Colonic mucosa (tissue), 4 donors: Measurements from ENCODE around the gene SOBP. TPM values are rescaled to one million over a fixed set of nuclear protein-coding genes. Genes with fewer than 3 reads are reported as not detected.

Experiments used
- DNase-seq: peaks from one replicate; pipeline ENCODE4 v3.0.0-alpha.2; 2020
- H3K27ac ChIP-seq: fragments of 200-600 bp; one replicate; pipeline ENCODE4 v1.8.0; 2021
- H3K27me3 ChIP-seq: fragments of 200-600 bp; one replicate; pipeline ENCODE4 v1.8.0; 2021
- H3K36me3 ChIP-seq: fragments of 200-600 bp; one replicate; pipeline ENCODE4 v1.8.0; 2021
- H3K4me1 ChIP-seq: fragments of 200-600 bp; one replicate; pipeline ENCODE4 v1.8.0; 2021; ENCODE audit warnings: mild to moderate bottlenecking
- H3K4me3 ChIP-seq: fragments of 200-600 bp; one replicate; pipeline ENCODE4 v1.8.0; 2021
- H3K9ac ChIP-seq, 2 donors: one replicate each; pipeline ENCODE4 v1.7.0; 2013; ENCODE audit warnings: control low read depth in 2 of 2, low read depth in 2 of 2, low read length in 2 of 2
- H3K9me3 ChIP-seq: fragments of 200-600 bp; one replicate; pipeline ENCODE4 v1.8.0; 2021
- CTCF ChIP-seq: fragments of 200-600 bp; IDR thresholded peaks from one replicate; pipeline ENCODE4 v1.8.0; 2022; ENCODE audit warnings: antibody characterized with exemption, mild to moderate bottlenecking
- intact Hi-C: fragments of 100-400 bp; cut with DNase I; formaldehyde crosslinking; loops from one replicate; pipeline ENCODE4 v1.14.1; 2022
- total RNA-seq, 2 donors: library from RNA; stranded (reverse); fragmentation: NEBNext Ultra II Directional in 1 of 2; extraction: Animal tissue kit (Norgen Biotek cat#: 25700) in 1 of 2; gene quantifications; one replicate each; pipeline ENCODE4 v1.2.1, GENCODE V29; 2021
- donor health status: healthy.
- donor health status: DM: no; HTN: no; CAD: no.
- donor health status: DM: no; HTN: no; CAD: no.

The SOBP gene
- total RNA-seq, 2 donors from 2014 or later = 0.67 to 3.4 TPM

DNA sequence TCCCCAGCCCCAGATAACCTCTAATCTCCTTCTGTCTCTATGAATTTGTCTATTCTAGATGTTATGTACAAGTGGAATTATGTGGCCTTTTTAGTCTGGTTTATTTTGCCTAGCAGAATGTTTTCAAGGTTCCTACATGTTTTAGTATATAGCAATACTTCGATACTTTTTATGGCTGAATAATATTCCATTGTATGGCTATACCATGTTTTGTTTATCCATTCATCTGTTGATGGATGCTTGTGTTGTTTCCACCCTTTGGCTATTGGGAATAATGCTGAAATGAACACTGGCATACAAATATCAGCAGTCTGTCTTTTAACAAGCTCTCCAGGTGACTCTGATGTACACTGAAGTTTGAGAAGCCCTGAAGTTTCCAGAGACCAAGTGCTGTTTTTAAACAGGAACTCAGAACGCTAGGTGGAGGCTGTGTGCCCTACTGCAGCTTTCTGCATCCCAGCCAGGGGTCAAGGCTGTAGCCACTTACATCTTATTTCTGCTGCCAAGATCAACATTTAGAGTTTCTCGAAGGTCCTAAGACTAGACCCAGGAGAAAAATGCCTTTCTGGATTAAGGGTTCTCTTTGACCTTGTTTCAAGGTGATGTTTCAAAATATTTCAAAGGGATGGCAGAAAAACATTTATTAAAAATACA lies 123.0 kb downstream of the SOBP start:
- no peak for TF ChIP-seq CTCF
- intact Hi-C loops = no loop called here
- Histone ChIP-seq H3K4me1 (no peaks in the 10 kb centered on the region), H3K27ac (no peak overlapping the region), H3K9ac (no peak overlapping the region), H3K4me3 (no peak overlapping the region), H3K27me3 (no peaks in the 10 kb centered on the region), H3K9me3 (no peaks in the 10 kb centered on the region), H3K36me3 (no peaks in the 10 kb centered on the region)
- DNase-seq = no peak

DNA sequence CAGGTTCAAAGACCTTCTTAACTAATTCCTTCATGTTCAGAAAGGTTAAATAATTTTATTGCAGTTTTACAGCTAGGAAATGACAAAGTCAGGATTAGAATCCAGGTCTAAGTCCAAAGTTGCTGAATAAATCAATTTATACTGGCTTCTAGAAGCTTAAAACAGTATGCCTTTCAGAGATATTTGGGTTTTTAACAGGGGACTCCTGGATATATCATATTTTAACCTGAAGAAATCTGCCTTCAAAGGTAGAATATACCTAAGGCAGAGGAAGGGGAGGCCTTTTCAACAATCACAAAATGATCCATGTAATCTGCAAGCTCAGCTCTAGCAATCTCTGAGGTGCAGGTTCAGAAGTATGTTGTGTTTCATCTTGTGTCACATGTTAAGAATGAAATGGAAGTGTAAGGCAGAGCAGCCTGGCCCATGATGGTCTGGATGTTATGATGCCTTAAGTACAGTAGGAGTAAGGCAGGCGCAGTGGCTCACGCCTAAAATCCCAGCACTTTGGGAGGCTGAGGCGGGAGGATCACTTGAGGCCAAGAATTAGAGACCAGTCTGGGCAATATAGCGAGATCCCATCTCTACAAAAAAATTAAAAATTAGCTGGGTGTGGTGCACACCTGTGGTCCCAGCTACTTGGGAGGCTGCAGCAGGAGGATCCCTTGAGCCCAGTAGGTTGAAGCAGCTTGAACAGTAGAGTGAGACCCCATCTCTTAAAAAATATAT lies 123.9 kb downstream of the SOBP start:
- Histone ChIP-seq H3K9ac (no peak overlapping the region), H3K4me3 (no peak overlapping the region), H3K36me3 (no peaks in the 10 kb centered on the region), H3K4me1 (no peaks in the 10 kb centered on the region), H3K27me3 (no peaks in the 10 kb centered on the region), H3K27ac (no peak overlapping the region), H3K9me3 (no peaks in the 10 kb centered on the region)
- DNase-seq = no peak
- TF ChIP-seq CTCF = no peak
- intact Hi-C loops = no loop called here

- no peaks in the 10 kb centered on the region for H3K4me1 ChIP-seq
- H3K9ac ChIP-seq = no peak overlapping the region
- no peak for DNase-seq
- intact Hi-C loops = no loop called here
- H3K4me3 ChIP-seq = no peak overlapping the region
- TF ChIP-seq CTCF = no peak
- H3K27me3 ChIP-seq = no peaks in the 10 kb centered on the region
- no peaks in the 10 kb centered on the region for H3K9me3 ChIP-seq
- H3K36me3 ChIP-seq = no peaks in the 10 kb centered on the region
- no peak overlapping the region for H3K27ac ChIP-seq
Observed at GRCh38 chr6:107614828-107615227, 124.9 kb downstream of the SOBP start.

- no peak overlapping the region for H3K9ac ChIP-seq
- H3K36me3 ChIP-seq = no peaks in the 10 kb centered on the region
- H3K27me3 ChIP-seq = no peaks in the 10 kb centered on the region
- no peak for TF ChIP-seq CTCF
- no peaks in the 10 kb centered on the region for H3K9me3 ChIP-seq
- intact Hi-C loops = no loop called here
- H3K4me1 ChIP-seq = no peaks in the 10 kb centered on the region
- no peak overlapping the region for H3K4me3 ChIP-seq
- H3K27ac ChIP-seq = no peak overlapping the region
- no peak for DNase-seq
Observed at GRCh38 chr6:107616775-107617174, 126.9 kb downstream of the SOBP start.

DNA sequence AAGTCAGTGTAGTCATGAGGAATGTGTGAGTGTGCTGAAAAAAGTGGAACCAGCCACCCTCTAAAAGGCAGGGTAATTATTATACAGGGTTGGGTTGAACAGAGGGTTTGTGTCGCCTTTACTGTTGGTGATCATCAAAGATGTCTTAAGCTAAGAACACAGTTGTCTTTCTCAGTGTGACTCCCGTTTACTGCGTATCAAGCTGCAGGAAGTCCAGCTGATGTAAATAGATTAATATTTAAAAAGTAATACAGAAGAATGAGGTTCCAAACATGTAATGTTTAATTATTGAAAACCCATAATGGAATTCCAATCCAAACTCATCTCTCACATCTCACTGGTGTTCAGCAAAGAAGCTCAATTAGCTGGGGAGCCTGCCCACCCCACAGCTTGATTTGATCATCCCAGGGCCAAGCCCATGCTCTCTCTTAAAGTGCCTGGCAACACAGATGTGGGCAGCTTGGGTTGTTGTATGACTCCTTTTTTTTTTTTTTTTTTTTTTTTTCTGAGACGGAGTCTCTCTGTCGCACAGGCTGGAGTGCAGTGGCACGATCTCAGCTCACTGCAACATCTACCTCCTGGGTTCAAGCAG lies 127.5 kb downstream of the SOBP start:
- no peak for DNase-seq
- Histone ChIP-seq H3K4me3 (no peak overlapping the region), H3K27me3 (no peaks in the 10 kb centered on the region), H3K9ac (no peak overlapping the region), H3K4me1 (no peaks in the 10 kb centered on the region), H3K36me3 (no peaks in the 10 kb centered on the region), H3K27ac (no peak overlapping the region), H3K9me3 (no peaks in the 10 kb centered on the region)
- intact Hi-C loops = no loop called here
- TF ChIP-seq CTCF = no peak
